OCI-LY7 (cell line): ENCODE results near the gene MALRD1. TPM values are rescaled to one million over a fixed set of nuclear protein-coding genes. Genes with fewer than 3 reads are reported as not detected.

Source experiments
- BruUV-seq: library from RNA; stranded (reverse); fragments of 400-500 nt; replicated peaks from 2 replicates; lab custom pipeline; 2021; lab: Mats Ljungman, UMichigan
- CTCF ChIA-PET: fragments of 300-600 bp; sonication (Branson Sonifier 250); formaldehyde crosslinking; loops from one replicate; lab custom pipeline; 2022; ENCODE audit warnings: antibody characterized with exemption; ENCODE audit not compliant: unreplicated experiment; lab: Charles Lee
- POLR2A ChIA-PET: fragments of 300-600 bp; sonication (Branson Sonifier 250); formaldehyde crosslinking; loops from one replicate; lab custom pipeline; 2022; ENCODE audit warnings: antibody characterized with exemption; lab: Charles Lee
- DNase-seq: peaks from one replicate; pipeline ENCODE4 v3.0.0-alpha.2; 2015; ENCODE audit warnings: low spot score
- H2AFZ ChIP-seq: fragments of 200-600 bp; sonication (generic), shearing (Covaris generic); 2 replicates; pipeline ENCODE4 v1.6.1; 2014; ENCODE audit warnings: mild to moderate bottlenecking, antibody characterized with exemption, low read length, moderate library complexity
- H3K27ac ChIP-seq: fragments of 200-600 bp; sonication (generic); 2 replicates; pipeline ENCODE4 v1.5.1; 2014; ENCODE audit warnings: mixed run types, low read depth, mild to moderate bottlenecking, moderate library complexity, low read length, inconsistent platforms; ENCODE audit not compliant: poor library complexity, severe bottlenecking
- H3K36me3 ChIP-seq: fragments of 200-600 bp; sonication (generic); 2 replicates; pipeline ENCODE4 v1.6.1; 2014; ENCODE audit warnings: mild to moderate bottlenecking, antibody characterized with exemption, low read length, moderate library complexity, mixed read lengths; ENCODE audit not compliant: insufficient read depth
- H3K4me1 ChIP-seq: fragments of 200-600 bp; sonication (generic); 2 replicates; pipeline ENCODE4 v1.5.1; 2014; ENCODE audit warnings: mild to moderate bottlenecking, low read length; ENCODE audit not compliant: insufficient read depth, poor library complexity, severe bottlenecking
- H3K4me2 ChIP-seq: fragments of 200-600 bp; sonication (generic); 2 replicates; pipeline ENCODE4 v1.6.1; 2014; ENCODE audit warnings: mild to moderate bottlenecking, low read length
- H3K4me3 ChIP-seq: fragments of 200-600 bp; sonication (generic); 2 replicates; pipeline ENCODE4 v1.5.1; 2014; ENCODE audit warnings: mild to moderate bottlenecking, low read depth, low read length; ENCODE audit not compliant: poor library complexity, severe bottlenecking
- H3K79me2 ChIP-seq: fragments of 200-600 bp; sonication (generic); 2 replicates; pipeline ENCODE4 v1.6.1; 2016; ENCODE audit warnings: low read depth, mild to moderate bottlenecking, low read length, moderate library complexity, mixed read lengths; ENCODE audit not compliant: insufficient read depth
- H3K9me2 ChIP-seq: fragments of 200-600 bp; sonication (generic); 2 replicates; pipeline ENCODE4 v1.6.1; 2016; ENCODE audit warnings: mild to moderate bottlenecking, low read length, mixed read lengths; ENCODE audit not compliant: insufficient read depth
- H3K9me3 ChIP-seq: fragments of 200-600 bp; sonication (generic); 2 replicates; pipeline ENCODE4 v1.6.1; 2014; ENCODE audit warnings: mild to moderate bottlenecking, mixed run types, low read length, mixed read lengths
- H4K20me1 ChIP-seq: fragments of 200-600 bp; sonication (generic); 2 replicates; pipeline ENCODE4 v1.6.1; 2014; ENCODE audit warnings: mild to moderate bottlenecking, antibody characterized with exemption, low read length, moderate library complexity, mixed read lengths; ENCODE audit not compliant: insufficient read depth
- CTCF ChIP-seq: fragments of 200-600 bp; sonication (generic); conservative IDR thresholded peaks from 2 replicates; pipeline ENCODE4 v1.5.1; 2014; ENCODE audit warnings: mild to moderate bottlenecking, antibody characterized with exemption, low read length, moderate library complexity, mixed read lengths
- EZH2phosphoT487 ChIP-seq: fragments of 200-600 bp; sonication (generic); IDR thresholded peaks from 2 replicates; pipeline ENCODE4 v1.6.1; 2018; ENCODE audit warnings: low read depth, borderline replicate concordance, mild to moderate bottlenecking, mixed run types, antibody characterized with exemption, low read length, moderate library complexity, mixed read lengths
- intact Hi-C: fragments of 100-400 bp; cut with micrococcal nuclease; formaldehyde crosslinking; loops from one replicate; pipeline ENCODE4 v1.10.0; 2022; ENCODE audit not compliant: unreplicated experiment
- total RNA-seq, 2 experiments: library from RNA; depleted of rRNA in 1 of 2; stranded (reverse); fragments of >200 nt in 1 of 2; shearing (Covaris generic) in 1 of 2; gene quantifications; 2 replicates each; pipeline ENCODE4 v1.2.3, GENCODE V29; 2014 to 2022

The MALRD1 gene
- total RNA-seq, 2 experiments from 2014 or later, result not detected

DNA sequence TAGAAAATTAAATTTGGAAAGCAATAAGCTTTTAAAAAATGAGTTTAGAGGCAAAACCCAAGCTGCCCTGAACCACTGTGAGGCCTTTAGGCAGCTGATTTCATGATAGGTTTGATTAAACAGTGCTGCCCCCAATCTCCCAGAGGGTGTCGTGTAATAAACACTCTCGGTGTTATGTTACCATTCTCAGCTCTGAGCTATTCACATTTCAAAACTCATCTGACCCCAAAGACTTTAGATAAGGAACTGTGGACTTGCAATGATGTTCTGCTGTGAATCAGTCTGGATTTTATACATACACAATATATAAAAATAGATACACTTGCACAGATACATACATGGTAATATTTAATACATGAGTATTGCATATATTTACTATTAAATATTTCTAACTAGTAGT, 120.4 kb downstream of the MALRD1 start:
- H3K9me3 ChIP-seq, result no peaks in the 10 kb centered on the region
- H3K36me3 ChIP-seq, result no peaks in the 10 kb centered on the region
- ChIA-PET POLR2A (no interaction called here), CTCF (no interaction called here)
- H2AFZ ChIP-seq, result no peak overlapping the region
- no TSS peak for BruUV-seq
- no peaks in the 10 kb centered on the region for H3K9me2 ChIP-seq
- H3K79me2 ChIP-seq, result no peaks in the 10 kb centered on the region
- TF ChIP-seq EZH2phosphoT487 (no peak), CTCF (no peak)
- no peaks in the 10 kb centered on the region for H3K4me1 ChIP-seq
- intact Hi-C loops, result no loop called here
- no peak overlapping the region for H3K4me3 ChIP-seq
- H4K20me1 ChIP-seq, result no peaks in the 10 kb centered on the region
- no peak overlapping the region for H3K27ac ChIP-seq
- no peak for DNase-seq
- no peak overlapping the region for H3K4me2 ChIP-seq

DNA sequence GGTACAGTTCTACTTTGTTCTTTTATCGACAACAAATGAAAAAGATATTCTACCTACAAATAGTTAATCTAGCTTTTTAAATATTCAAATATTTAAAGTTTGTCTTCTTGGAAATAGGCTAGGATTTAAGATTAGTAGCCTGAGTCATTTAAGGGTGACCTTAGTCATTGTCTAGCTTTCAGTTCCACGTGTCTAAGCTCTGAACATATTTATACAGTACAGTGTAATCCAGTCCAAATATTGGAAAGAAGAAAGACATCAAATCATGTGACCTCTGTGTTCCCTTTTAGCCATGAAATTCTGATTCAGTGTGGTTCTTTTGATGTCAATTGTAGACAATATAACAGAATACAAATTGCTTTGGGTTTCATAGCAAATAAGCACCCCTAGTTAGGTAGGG, 121.1 kb downstream of the MALRD1 start:
- ChIA-PET POLR2A (no interaction called here), CTCF (no interaction called here)
- Histone ChIP-seq H3K9me2 (no peaks in the 10 kb centered on the region), H3K79me2 (no peaks in the 10 kb centered on the region), H4K20me1 (no peaks in the 10 kb centered on the region), H3K4me2 (no peak overlapping the region), H3K4me1 (no peaks in the 10 kb centered on the region), H3K9me3 (no peaks in the 10 kb centered on the region), H3K4me3 (no peak overlapping the region), H3K36me3 (no peaks in the 10 kb centered on the region), H2AFZ (no peak overlapping the region), H3K27ac (no peak overlapping the region)
- intact Hi-C loops, result no loop called here
- no TSS peak for BruUV-seq
- no peak for DNase-seq
- no peak for TF ChIP-seq CTCF

DNA sequence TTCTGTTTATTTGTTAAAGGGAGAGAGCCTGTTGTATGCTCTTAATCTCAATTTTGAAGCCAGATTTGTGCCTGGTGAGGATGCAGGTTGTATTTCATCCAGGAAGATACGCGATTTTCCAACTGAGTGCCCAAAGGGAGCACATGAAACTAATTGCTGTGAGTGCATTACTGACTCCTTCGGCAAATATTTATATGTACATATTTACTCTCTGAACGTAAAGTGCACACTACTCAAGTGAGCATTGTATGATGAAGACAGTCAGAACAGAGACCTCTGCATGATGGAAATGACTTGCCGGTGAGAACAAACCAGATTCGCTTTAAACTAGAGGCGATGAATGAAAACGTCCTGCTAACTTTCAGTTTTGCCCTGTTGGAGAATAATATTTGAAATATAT, 130.1 kb downstream of the MALRD1 start:
- Histone ChIP-seq H2AFZ (no peak overlapping the region), H4K20me1 (no peaks in the 10 kb centered on the region), H3K4me1 (no peaks in the 10 kb centered on the region), H3K4me3 (no peak overlapping the region), H3K27ac (no peak overlapping the region), H3K9me3 (no peaks in the 10 kb centered on the region), H3K36me3 (no peaks in the 10 kb centered on the region), H3K79me2 (no peaks in the 10 kb centered on the region), H3K4me2 (no peak overlapping the region), H3K9me2 (no peaks in the 10 kb centered on the region)
- BruUV-seq, result no TSS peak
- intact Hi-C loops, result no loop called here
- ChIA-PET CTCF (no interaction called here), POLR2A (no interaction called here)
- no peak for TF ChIP-seq EZH2phosphoT487
- no peak for TF ChIP-seq CTCF
- no peak for DNase-seq
